ENCODE data around the gene ABCA7.
A peak's percentile ranks its signal among the peaks of the same experiment; 100 is the strongest.

- no peak for TF ChIP-seq ATF4 (CRISPR knock-in tag; IDR thresholded peaks at IDR 0.05)
- no peak for TF ChIP-seq ELK4 (CRISPR knock-in tag; IDR thresholded peaks at IDR 0.05; ENCODE audit: borderline replicate concordance)
- no peak for TF ChIP-seq GPN1 (CRISPR knock-in tag; IDR thresholded peaks at IDR 0.05; ENCODE audit: borderline replicate concordance)
- peak; percentile 16; the same call in 1 of the 2 replicates for TF ChIP-seq MYC (CRISPR knock-in tag; IDR thresholded peaks at IDR 0.05; ENCODE audit: borderline replicate concordance)
Measured at GRCh38 chr19:1039646-1040475, at the start of gene ABCA7.

All from HepG2 (cell line).